WERI-Rb-1 (cell line): ENCODE results near the gene DMRTC2.

ENCODE experiments used
- DNase-seq: peaks from one replicate; pipeline ENCODE4 v3.0.0-alpha.2; 2020
- H3K27ac ChIP-seq: fragments of 250-450 bp; sonication (Bioruptor Pico); 2 replicates; pipeline ENCODE4 v1.5.1; 2020; ENCODE audit warnings: mild to moderate bottlenecking, moderate library complexity
- H3K27me3 ChIP-seq: fragments of 250-450 bp; sonication (Bioruptor Pico); 2 replicates; pipeline ENCODE4 v1.5.1; 2021; ENCODE audit warnings: mild to moderate bottlenecking, low read depth, moderate library complexity; ENCODE audit not compliant: insufficient read depth, severe bottlenecking
- H3K36me3 ChIP-seq: fragments of 250-450 bp; sonication (Bioruptor Pico); 2 replicates; pipeline ENCODE4 v1.5.1; 2020; ENCODE audit warnings: mild to moderate bottlenecking, moderate library complexity
- H3K4me3 ChIP-seq: 2 replicates; pipeline ENCODE4 v1.5.1; 2011; ENCODE audit warnings: low read depth, mild to moderate bottlenecking, control low read depth, low read length
- H3K9me3 ChIP-seq: fragments of 250-450 bp; sonication (Bioruptor Pico); 2 replicates; pipeline ENCODE4 v1.5.1; 2021; ENCODE audit warnings: mild to moderate bottlenecking, moderate library complexity; ENCODE audit not compliant: severe bottlenecking
- TF ChIP-seq, protein P1 (sequence below): IDR thresholded peaks from 2 replicates; pipeline ENCODE4 v1.5.1; 2011; ENCODE audit warnings: low read depth, mild to moderate bottlenecking, control low read depth, inconsistent platforms, low read length

DMRTC2 gene

DNA sequence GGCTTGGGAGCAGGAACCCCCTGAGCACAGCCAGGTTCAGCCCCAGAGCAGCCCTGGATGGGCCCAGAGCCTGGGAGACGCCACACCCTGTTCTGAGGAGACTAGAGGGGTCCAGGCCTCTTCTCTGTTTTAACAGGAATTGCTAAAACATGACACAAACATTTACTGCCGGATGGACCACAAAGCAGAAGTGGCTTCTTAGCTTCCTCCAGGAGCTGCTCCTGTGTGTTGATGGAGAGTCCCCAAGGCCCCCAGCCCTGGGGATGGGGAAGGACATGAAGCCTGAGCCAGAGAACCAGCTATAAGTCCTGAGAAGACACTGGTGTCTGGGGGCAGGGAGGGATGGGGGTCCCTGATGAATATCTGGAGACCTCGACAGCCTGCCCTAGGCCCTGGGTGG lies 33.8 kb upstream of the DMRTC2 start:
- H3K27ac ChIP-seq = no peak overlapping the region
- no peaks in the 10 kb centered on the region for H3K27me3 ChIP-seq
- no peak overlapping the region for H3K4me3 ChIP-seq
- no peaks in the 10 kb centered on the region for H3K36me3 ChIP-seq
- TF ChIP-seq, protein P1, sequence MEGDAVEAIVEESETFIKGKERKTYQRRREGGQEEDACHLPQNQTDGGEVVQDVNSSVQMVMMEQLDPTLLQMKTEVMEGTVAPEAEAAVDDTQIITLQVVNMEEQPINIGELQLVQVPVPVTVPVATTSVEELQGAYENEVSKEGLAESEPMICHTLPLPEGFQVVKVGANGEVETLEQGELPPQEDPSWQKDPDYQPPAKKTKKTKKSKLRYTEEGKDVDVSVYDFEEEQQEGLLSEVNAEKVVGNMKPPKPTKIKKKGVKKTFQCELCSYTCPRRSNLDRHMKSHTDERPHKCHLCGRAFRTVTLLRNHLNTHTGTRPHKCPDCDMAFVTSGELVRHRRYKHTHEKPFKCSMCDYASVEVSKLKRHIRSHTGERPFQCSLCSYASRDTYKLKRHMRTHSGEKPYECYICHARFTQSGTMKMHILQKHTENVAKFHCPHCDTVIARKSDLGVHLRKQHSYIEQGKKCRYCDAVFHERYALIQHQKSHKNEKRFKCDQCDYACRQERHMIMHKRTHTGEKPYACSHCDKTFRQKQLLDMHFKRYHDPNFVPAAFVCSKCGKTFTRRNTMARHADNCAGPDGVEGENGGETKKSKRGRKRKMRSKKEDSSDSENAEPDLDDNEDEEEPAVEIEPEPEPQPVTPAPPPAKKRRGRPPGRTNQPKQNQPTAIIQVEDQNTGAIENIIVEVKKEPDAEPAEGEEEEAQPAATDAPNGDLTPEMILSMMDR = no peak
- no peaks in the 10 kb centered on the region for H3K9me3 ChIP-seq
- no peak for DNase-seq

GRCh38 chr19:41811981-41812380 lies 32.9 kb upstream of the DMRTC2 start:
- no peaks in the 10 kb centered on the region for H3K36me3 ChIP-seq
- no peak overlapping the region for H3K27ac ChIP-seq
- no peak for DNase-seq
- H3K27me3 ChIP-seq = no peaks in the 10 kb centered on the region
- no peak overlapping the region for H3K4me3 ChIP-seq
- TF ChIP-seq, protein P1 = no peak
- H3K9me3 ChIP-seq = no peaks in the 10 kb centered on the region

DNA sequence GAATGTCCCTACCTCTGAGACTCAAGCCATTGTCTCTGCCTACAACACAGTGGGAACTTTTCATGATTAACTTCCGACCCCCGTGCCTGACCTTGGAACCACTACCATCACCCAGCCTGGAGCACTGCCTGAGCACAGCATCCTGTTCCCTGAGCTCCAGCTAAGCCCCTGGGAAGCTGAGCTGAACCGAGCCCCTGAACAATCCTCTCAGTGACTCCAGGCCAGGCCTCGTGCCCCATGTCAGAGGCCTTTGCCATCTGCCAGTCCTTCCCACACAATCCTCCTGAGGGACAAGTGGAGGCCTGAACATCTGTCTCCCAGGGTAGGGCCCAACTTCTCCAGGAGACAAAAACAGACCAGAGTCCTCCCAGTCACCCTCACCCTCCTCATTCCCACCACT lies 30.9 kb upstream of the DMRTC2 start:
- no peaks in the 10 kb centered on the region for H3K27me3 ChIP-seq
- TF ChIP-seq, protein P1 = no peak
- DNase-seq = peak; percentile 66
- H3K9me3 ChIP-seq = no peaks in the 10 kb centered on the region
- no peak overlapping the region for H3K27ac ChIP-seq
- H3K36me3 ChIP-seq = no peaks in the 10 kb centered on the region
- H3K4me3 ChIP-seq = no peak overlapping the region

- Histone ChIP-seq H3K36me3 (no peaks in the 10 kb centered on the region), H3K9me3 (no peaks in the 10 kb centered on the region), H3K27me3 (no peaks in the 10 kb centered on the region), H3K4me3 (no peak overlapping the region), H3K27ac (no peak overlapping the region)
- DNase-seq = no peak
- TF ChIP-seq, protein P1 = no peak
Observed at GRCh38 chr19:41815301-41815700, 29.5 kb upstream of the DMRTC2 start.

DNA sequence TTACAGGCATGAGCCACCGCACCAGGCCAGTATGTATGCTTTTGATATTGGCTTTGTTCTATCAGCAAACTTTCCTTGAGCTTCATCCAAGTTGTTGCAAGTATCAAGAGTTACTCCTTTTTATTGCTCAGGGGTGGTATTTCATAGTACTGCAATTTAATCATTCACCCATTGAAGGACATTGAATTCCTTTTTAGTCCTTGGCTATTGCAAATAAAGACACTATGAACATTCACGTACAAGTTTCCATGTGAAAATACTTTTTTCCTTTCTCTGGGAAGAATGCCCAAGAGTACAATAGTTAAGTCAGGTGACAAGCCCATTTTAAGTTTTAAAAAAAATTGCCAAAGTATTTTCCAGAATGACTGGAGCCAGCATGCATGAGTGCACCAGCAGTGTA lies 28.1 kb upstream of the DMRTC2 start:
- no peaks in the 10 kb centered on the region for H3K36me3 ChIP-seq
- H3K4me3 ChIP-seq = no peak overlapping the region
- no peak overlapping the region for H3K27ac ChIP-seq
- H3K9me3 ChIP-seq = no peaks in the 10 kb centered on the region
- no peaks in the 10 kb centered on the region for H3K27me3 ChIP-seq
- TF ChIP-seq, protein P1 = no peak
- no peak for DNase-seq

DNA sequence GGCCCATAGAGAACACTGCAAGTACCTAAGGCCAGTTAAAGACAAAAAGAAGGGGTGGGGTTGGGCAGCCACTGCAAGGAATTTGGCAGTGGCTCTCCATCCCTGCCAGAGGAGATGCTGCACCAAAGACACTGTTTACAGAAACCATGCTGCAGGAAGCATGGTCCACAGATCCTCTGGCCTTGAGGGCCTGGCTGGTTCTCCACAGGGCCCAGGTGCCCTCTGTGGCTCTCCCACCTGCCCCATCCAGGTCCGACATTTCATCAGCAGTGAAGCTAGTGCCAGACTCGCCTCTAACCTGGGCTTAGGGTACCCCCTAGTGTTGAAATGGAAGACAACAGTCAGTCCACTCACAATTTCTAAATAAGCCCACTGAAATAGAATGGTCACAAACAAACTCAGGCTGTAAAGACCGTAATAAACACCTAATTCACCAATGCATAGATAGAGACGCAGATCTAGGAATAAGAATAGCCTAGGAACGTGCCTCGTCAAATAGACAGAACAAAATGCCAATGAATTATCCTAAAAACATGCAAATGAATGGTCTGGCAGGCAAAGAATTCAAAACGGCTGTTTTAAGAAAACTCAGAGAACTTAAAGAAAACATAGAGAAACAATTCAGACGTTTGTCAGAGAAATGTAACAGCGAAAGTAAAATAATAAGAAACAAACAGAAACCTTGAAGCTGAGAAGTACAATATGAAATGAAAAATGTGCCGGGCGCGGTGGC lies 23.7 kb upstream of the DMRTC2 start:
- TF ChIP-seq, protein P1 = peak; percentile 68
- DNase-seq = peak; percentile 69
- H3K9me3 ChIP-seq = no peaks in the 10 kb centered on the region
- no peak overlapping the region for H3K27ac ChIP-seq
- no peaks in the 10 kb centered on the region for H3K27me3 ChIP-seq
- no peak overlapping the region for H3K4me3 ChIP-seq
- H3K36me3 ChIP-seq = no peaks in the 10 kb centered on the region
